Measurements from ENCODE around the gene IZUMO4.

Gene IZUMO4

DNA sequence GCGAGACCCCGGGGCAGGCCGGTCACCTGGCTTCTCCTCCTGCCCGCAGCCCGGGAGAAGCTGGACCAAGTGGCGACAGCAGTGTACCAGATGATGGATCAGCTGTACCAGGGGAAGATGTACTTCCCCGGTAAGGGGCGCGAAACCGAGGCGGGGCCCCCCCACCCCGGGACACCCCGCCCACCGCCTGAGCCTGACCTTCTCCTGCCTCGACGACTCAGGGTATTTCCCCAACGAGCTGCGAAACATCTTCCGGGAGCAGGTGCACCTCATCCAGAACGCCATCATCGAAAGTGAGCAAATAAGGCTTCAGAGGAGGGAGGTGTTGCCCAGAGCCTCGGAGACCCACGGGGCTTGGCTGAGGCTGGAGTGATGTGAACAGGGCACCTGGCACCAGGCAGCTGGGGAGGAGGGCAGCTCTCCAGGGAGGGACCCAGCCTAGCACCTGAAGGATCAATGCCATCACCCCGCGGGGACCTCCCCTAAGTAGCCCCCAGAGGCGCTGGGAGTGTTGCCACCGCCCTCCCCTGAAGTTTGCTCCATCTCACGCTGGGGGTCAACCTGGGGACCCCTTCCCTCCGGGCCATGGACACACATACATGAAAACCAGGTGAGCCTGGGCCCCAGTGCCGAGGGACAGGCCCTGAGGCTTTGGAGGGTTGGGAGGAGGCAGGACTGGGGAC is 629 bp downstream of the IZUMO4 start:
- TF ChIP-seq, protein P1, sequence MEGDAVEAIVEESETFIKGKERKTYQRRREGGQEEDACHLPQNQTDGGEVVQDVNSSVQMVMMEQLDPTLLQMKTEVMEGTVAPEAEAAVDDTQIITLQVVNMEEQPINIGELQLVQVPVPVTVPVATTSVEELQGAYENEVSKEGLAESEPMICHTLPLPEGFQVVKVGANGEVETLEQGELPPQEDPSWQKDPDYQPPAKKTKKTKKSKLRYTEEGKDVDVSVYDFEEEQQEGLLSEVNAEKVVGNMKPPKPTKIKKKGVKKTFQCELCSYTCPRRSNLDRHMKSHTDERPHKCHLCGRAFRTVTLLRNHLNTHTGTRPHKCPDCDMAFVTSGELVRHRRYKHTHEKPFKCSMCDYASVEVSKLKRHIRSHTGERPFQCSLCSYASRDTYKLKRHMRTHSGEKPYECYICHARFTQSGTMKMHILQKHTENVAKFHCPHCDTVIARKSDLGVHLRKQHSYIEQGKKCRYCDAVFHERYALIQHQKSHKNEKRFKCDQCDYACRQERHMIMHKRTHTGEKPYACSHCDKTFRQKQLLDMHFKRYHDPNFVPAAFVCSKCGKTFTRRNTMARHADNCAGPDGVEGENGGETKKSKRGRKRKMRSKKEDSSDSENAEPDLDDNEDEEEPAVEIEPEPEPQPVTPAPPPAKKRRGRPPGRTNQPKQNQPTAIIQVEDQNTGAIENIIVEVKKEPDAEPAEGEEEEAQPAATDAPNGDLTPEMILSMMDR (IDR thresholded peaks at IDR 0.05; ENCODE audit: insufficient read depth, missing control alignments), result no peak
- no peak for FAIRE-seq
- no peak for DNase-seq (ENCODE audit: insufficient read length, low spot score)

DNA sequence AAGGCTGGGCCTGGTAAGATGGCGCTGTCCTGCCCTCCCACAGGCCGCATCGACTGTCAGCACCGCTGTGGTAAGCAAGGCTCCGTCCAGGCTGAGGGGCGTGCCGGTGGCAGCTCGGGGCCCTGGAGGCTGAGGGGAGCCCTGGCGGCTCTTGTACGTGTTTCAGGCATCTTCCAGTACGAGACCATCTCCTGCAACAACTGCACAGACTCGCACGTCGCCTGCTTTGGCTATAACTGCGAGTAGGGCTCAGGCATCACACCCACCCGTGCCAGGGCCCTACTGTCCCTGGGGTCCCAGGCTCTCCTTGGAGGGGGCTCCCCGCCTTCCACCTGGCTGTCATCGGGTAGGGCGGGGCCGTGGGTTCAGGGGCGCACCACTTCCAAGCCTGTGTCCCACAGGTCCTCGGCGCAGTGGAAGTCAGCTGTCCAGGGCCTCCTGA is 1.2 kb downstream of the IZUMO4 start:
- no peak for FAIRE-seq
- DNase-seq (ENCODE audit: insufficient read length, low spot score), result no peak
- TF ChIP-seq, protein P1 (IDR thresholded peaks at IDR 0.05; ENCODE audit: insufficient read depth, missing control alignments), result no peak

DNA sequence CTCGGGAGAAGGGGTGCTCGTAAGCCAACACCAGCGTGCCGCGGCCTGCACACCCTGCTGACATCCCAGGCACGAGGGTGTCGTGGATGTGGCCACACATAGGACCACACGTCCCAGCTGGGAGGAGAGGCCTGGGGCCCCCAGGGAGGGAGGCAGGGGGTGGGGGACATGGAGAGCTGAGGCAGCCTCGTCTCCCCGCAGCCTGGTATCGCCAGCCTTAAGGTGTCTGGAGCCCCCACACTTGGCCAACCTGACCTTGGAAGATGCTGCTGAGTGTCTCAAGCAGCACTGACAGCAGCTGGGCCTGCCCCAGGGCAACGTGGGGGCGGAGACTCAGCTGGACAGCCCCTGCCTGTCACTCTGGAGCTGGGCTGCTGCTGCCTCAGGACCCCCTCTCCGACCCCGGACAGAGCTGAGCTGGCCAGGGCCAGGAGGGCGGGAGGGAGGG is 2.4 kb downstream of the IZUMO4 start:
- DNase-seq (ENCODE audit: insufficient read length, low spot score), result no peak
- FAIRE-seq, result no peak
- TF ChIP-seq, protein P1 (IDR thresholded peaks at IDR 0.05; ENCODE audit: insufficient read depth, missing control alignments), result no peak

DNA sequence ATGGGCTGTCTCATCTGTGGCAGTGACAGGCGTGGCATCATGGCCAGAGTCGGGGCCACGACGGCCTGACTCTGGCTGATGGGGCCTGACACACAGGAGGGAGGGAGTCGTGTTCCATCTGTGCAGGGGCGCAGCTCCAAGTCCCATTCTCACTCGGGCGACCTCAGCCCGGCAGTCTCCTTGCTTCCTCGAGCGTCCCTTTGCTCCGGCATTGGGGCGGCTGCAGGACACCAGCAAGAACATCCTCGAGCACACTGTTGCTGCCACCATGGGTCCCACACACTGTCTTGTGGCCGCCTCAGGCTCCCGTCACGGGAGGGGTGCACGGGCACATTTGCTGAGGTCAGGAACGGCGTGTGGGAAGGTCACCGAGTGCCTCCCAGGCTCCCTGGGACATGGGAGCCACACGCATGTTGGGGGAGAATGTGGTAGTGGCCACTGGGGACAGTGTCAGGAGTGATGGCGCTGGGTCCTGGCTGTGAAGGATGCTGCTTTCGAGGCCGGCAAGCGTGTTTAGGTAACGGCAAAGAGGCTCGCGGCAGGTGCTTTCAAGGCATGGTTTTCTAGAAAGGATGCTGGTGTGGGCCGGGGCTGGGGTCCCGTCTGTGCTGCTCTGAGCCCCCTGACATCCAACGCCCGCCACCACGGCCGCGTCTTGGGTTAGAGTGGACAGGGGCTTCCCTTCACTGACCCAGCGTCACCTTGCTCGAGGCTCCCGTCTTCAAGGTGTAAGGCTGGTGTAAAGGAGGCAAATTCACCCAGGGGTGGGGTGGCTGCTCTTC is 3.4 kb downstream of the IZUMO4 start:
- no peak for DNase-seq (ENCODE audit: insufficient read length, low spot score)
- TF ChIP-seq, protein P1 (IDR thresholded peaks at IDR 0.05; ENCODE audit: insufficient read depth, missing control alignments), result no peak
- no peak for FAIRE-seq

DNA sequence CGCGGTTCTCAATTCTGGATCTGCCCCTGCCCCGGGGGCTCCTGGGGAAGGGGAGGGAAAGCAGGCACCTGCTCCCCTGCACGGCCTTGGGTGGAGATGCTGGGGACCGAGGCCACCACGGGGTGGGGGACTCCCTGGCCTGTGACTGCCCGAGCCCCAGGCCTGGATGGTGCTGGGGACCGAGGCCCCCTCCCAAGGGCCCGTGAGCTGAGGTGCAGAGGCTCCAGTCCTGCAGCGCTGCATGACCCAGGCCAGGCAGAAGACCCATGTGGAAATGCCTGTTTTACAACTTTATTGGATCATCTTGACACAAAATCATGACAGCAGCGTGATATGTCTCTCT is 4.0 kb downstream of the IZUMO4 start:
- DNase-seq (ENCODE audit: insufficient read length, low spot score) (no peak), FAIRE-seq (no peak)
- TF ChIP-seq, protein P1 (IDR thresholded peaks at IDR 0.05; ENCODE audit: insufficient read depth, missing control alignments), result no peak

DNA sequence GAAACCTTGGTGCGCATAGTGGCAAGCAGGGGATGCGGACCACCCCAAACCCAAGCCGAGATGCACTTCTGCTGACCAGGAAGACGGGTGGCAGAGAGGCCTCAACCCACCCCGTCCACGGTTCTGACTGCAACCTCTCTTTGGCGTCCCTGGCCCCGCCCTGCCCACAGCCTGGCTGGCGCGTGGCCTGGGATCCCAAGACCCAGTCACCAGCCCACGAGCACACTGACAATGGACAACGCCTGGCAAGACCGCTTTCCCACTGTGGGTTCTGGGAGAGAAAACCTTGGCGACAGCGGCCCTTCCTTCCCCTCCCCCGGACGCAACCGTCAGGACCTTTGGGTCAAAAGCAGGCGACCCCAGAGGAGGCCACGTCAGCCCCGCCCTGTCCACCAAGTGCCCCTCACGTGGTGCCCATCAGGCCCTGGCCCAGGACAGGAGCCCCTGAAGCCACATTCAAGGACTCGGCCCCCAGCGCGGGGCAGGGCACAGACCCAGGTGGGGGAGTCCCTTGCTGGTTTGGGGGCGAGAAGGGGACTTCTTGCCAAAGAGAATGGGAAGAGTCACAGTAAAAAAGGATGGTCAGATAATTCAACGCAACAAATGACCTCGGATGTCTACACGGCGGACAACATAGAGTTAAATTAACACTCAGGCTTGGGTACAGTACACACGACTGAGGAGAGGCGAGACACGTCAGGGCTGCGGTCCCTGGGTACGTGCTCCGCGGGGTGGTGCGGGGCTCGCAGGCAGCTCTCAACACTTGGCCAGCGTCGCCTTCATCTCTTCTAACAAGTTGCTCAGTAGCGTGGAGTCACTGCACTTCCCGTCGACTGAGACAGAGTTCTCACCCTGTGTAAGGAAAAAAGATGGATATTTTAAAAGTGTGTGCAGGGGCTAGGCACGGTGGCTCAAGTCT is 5.0 kb downstream of the IZUMO4 start:
- DNase-seq (ENCODE audit: insufficient read length, low spot score) (no peak), FAIRE-seq (no peak)
- TF ChIP-seq, protein P1 (IDR thresholded peaks at IDR 0.05; ENCODE audit: insufficient read depth, missing control alignments), result no peak
